HL-60 (cell line): ENCODE measurements around the gene IL1R1.

Source experiments
- DNase-seq, 2 experiments: peaks; one replicate each; pipeline ENCODE4 v3.0.0-alpha.2; 2010 to 2020; ENCODE audit warnings: low read depth in 1 of 2, low spot score in 1 of 2
- H3K27ac ChIP-seq: fragments of 250-450 bp; sonication (Bioruptor Pico); replicated peaks from 2 replicates; pipeline ENCODE4 v1.5.1; 2020; ENCODE audit warnings: mild to moderate bottlenecking, moderate library complexity
- H3K27me3 ChIP-seq: fragments of 250-450 bp; sonication (Bioruptor Pico); 2 replicates; pipeline ENCODE4 v1.5.1; 2021; ENCODE audit warnings: mild to moderate bottlenecking, moderate library complexity; ENCODE audit not compliant: insufficient read depth, poor library complexity, severe bottlenecking
- H3K4me3 ChIP-seq: replicated peaks from 2 replicates; pipeline ENCODE4 v1.5.1; 2011; ENCODE audit warnings: mild to moderate bottlenecking, control low read depth, low read length; ENCODE audit not compliant: insufficient read depth
- GABPA ChIP-seq: IDR thresholded peaks from 2 replicates; pipeline ENCODE4 v1.6.1; 2012; ENCODE audit warnings: low read depth
- POLR2AphosphoS5 ChIP-seq: IDR thresholded peaks from 2 replicates; pipeline ENCODE4 v1.6.1; 2012; ENCODE audit warnings: low read depth
- SPI1 ChIP-seq: IDR thresholded peaks from 2 replicates; pipeline ENCODE4 v1.6.1; 2012; ENCODE audit warnings: low read depth, mild to moderate bottlenecking, borderline replicate concordance
- TF ChIP-seq, protein P1 (sequence below): IDR thresholded peaks from 2 replicates; pipeline ENCODE4 v1.6.1; 2012; ENCODE audit warnings: low read depth; ENCODE audit not compliant: insufficient replicate concordance
- TF ChIP-seq, protein P2 (sequence below): IDR thresholded peaks from one replicate; pipeline ENCODE4 v1.5.1; 2011; ENCODE audit warnings: low read length, control low read depth, inconsistent platforms; ENCODE audit not compliant: insufficient read depth

The IL1R1 gene

DNA sequence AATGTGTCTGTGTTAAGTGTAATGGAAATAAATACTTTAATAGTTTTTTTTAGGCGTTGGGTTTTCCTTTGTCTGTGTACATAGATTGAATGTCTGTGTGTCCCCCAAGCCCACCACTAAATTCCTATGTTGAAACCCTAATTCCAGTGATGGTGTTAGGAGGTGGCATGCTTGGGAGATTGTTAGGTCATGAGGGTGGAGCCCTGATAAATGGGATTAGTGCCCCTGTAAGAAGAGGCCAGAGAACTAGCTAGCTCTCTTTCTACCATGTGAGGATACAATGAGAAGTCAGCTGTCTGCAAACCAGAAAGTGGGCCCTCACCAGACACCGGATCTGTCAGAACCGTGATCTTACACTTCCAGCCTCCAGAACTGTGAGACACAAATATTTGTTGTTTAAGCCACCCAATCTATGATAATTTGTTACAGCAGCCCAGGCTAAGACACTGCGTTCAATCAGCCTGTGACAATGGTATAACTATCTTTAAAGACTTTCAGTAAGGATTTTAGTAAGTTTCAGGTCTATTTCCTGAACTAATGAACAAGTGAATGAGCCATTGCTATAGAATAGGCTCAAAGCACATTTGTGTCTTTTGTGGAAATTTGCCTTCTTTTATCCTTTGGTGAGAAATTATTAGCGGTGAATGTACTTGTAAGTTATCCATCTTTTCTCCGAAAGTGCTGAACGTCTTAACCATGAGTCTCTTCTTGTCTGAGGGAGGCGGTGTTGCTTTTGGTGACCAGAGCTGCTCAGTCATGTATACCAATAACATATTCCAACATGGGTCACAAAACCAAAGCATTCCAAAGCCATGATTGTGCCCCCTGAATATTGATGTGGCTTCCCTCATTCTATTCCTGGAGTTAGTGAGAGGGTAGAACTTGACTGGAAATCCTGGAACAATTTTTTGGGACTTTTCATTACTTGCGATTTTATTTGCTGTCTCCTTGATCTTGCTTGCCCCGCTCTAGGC, 29.6 kb upstream of the IL1R1 start:
- Histone ChIP-seq H3K4me3 (no peak overlapping the region), H3K27ac (no peak overlapping the region), H3K27me3 (no peaks in the 10 kb centered on the region)
- DNase-seq, result no peak
- TF ChIP-seq, protein P1, sequence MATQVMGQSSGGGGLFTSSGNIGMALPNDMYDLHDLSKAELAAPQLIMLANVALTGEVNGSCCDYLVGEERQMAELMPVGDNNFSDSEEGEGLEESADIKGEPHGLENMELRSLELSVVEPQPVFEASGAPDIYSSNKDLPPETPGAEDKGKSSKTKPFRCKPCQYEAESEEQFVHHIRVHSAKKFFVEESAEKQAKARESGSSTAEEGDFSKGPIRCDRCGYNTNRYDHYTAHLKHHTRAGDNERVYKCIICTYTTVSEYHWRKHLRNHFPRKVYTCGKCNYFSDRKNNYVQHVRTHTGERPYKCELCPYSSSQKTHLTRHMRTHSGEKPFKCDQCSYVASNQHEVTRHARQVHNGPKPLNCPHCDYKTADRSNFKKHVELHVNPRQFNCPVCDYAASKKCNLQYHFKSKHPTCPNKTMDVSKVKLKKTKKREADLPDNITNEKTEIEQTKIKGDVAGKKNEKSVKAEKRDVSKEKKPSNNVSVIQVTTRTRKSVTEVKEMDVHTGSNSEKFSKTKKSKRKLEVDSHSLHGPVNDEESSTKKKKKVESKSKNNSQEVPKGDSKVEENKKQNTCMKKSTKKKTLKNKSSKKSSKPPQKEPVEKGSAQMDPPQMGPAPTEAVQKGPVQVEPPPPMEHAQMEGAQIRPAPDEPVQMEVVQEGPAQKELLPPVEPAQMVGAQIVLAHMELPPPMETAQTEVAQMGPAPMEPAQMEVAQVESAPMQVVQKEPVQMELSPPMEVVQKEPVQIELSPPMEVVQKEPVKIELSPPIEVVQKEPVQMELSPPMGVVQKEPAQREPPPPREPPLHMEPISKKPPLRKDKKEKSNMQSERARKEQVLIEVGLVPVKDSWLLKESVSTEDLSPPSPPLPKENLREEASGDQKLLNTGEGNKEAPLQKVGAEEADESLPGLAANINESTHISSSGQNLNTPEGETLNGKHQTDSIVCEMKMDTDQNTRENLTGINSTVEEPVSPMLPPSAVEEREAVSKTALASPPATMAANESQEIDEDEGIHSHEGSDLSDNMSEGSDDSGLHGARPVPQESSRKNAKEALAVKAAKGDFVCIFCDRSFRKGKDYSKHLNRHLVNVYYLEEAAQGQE, result no peak
- TF ChIP-seq SPI1 (no peak), GABPA (no peak), POLR2AphosphoS5 (no peak)
- TF ChIP-seq, protein P2, sequence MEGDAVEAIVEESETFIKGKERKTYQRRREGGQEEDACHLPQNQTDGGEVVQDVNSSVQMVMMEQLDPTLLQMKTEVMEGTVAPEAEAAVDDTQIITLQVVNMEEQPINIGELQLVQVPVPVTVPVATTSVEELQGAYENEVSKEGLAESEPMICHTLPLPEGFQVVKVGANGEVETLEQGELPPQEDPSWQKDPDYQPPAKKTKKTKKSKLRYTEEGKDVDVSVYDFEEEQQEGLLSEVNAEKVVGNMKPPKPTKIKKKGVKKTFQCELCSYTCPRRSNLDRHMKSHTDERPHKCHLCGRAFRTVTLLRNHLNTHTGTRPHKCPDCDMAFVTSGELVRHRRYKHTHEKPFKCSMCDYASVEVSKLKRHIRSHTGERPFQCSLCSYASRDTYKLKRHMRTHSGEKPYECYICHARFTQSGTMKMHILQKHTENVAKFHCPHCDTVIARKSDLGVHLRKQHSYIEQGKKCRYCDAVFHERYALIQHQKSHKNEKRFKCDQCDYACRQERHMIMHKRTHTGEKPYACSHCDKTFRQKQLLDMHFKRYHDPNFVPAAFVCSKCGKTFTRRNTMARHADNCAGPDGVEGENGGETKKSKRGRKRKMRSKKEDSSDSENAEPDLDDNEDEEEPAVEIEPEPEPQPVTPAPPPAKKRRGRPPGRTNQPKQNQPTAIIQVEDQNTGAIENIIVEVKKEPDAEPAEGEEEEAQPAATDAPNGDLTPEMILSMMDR, result no peak

DNA sequence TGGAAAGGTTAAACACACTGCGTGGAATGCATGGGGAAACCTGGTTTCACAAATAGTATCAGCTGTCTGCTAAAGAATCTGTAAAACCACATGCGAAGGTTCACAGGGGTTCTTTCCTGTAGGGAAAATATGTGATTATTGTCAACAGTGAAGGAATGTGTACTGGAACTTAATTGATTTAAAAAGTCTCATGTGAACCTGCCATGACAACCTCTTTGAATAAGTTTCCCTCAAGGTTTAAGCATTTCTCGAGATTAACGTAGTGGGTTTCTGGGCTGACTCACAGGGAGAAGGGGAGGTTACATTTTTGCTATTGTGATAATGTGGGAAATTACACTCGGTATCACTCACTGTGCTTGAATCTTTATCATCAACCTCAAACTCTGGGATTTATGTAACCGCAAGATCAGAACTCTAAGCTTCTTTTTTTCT, 28.2 kb upstream of the IL1R1 start:
- TF ChIP-seq, protein P2, result no peak
- TF ChIP-seq SPI1 (no peak), GABPA (no peak), POLR2AphosphoS5 (no peak)
- TF ChIP-seq, protein P1, result no peak
- Histone ChIP-seq H3K27ac (no peak overlapping the region), H3K4me3 (no peak overlapping the region), H3K27me3 (no peaks in the 10 kb centered on the region)
- no peak for DNase-seq

DNA sequence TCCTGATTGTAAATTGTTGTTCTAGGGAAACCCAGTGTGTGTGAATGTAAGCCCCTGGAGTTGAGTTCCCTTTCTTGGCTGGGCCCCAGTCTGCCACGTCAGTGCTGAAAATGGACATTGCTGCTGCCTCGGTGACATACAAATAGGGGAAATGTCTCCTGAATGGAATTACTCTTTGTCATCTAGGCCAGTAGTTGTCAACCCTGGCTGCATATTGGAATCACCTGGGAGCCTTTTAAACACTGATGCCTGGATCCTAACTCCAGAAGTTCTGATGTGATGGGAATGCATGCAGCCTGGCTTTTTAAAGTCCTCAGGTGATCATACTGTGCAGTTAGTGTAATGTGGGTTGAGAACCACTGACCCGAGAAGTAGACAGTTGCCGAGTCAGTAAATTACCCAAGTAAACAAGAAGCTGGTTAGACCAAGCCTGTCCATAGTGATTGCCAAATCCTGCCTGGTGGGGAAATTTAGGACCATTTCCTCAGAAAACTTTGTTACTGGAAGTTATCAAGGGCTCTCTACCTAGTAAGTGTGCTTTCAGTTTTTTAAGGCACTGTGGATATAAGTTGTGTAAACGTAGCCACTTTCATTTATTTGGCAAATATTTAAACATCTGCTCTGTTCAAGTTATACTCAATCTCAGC, 27.6 kb upstream of the IL1R1 start:
- Histone ChIP-seq H3K27me3 (no peaks in the 10 kb centered on the region), H3K27ac (no peak overlapping the region), H3K4me3 (no peak overlapping the region)
- TF ChIP-seq GABPA, result no peak
- DNase-seq, result no peak

DNA sequence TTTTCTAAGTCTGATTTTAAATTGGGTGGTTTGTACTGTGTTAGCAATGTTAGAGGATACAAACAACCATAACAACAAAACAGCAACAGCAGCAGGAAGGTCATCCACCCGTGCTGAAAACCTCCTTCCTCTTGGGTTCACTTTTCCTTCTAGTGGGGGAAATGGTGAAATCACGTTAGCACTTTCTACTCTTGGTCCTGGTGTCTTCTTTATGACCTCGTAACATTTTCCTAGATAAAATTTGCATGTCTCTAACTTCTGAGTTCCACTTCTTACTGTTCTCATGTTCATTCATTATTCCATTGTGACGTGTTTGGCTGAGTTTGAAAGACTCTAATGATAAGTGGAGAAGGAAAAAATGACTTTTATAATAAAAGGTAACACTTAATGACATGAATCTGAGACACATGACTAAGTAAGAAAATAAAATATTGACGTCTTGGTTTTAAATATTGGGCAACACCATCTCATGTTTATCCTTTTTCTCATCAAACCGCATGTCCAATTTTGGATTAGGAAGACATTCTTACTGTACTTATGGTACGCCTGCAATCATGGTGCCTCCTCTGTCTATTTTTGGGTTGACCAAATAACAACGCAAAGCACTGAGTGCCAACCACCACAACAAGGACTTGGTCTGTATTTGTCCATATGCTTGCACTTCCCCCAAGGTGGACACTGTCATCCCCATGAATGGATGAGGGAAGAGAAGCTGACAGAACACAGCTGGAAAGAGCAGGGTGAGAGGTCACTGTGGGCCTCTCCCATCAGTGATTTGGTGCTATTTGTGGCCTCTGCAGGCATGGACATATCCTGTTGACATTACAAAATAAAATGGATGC, 25.7 kb upstream of the IL1R1 start:
- Histone ChIP-seq H3K27ac (no peak overlapping the region), H3K27me3 (no peaks in the 10 kb centered on the region), H3K4me3 (no peak overlapping the region)
- no peak for DNase-seq
- TF ChIP-seq GABPA (no peak), POLR2AphosphoS5 (no peak), SPI1 (no peak)
- TF ChIP-seq, protein P1, result no peak
- TF ChIP-seq, protein P2, result no peak
